ENCODE data around the gene KRTAP20-1. TPM values are rescaled to one million over a fixed set of nuclear protein-coding genes. Genes with fewer than 3 reads are reported as not detected.

The KRTAP20-1 gene
- polyA plus RNA-seq (ENCODE audit: insufficient read length): not detected

- DNase-seq: no peak
These were observed at the start of gene KRTAP20-1 for GRCh38 chr21:30616125-30616524. KRTAP20-1 (plus strand) TSS chr21:30616425; CDS start chr21:30616455, 30 bp downstream.

- no peak for DNase-seq
These were observed 48.6 kb upstream of the KRTAP20-1 start for GRCh38 chr21:30567617-30568016.

GRCh38 chr21:30577766-30578165 is 38.5 kb upstream of the KRTAP20-1 start:
- no peak for DNase-seq

GRCh38 chr21:30579346-30579745 is 36.9 kb upstream of the KRTAP20-1 start:
- DNase-seq: peak; percentile 21

GRCh38 chr21:30580132-30580531 is 36.1 kb upstream of the KRTAP20-1 start:
- no peak for DNase-seq

- no peak for DNase-seq
These were observed 33.4 kb upstream of the KRTAP20-1 start for GRCh38 chr21:30582870-30583269.

- DNase-seq: no peak
These were observed 25.9 kb upstream of the KRTAP20-1 start, which contains the start of gene KRTAP22-2 for GRCh38 chr21:30590297-30590696. KRTAP22-2 (minus strand) TSS chr21:30590397.

- no peak for DNase-seq
These were observed 24.1 kb upstream of the KRTAP20-1 start, which contains the start of gene KRTAP6-3 for GRCh38 chr21:30592140-30592539. KRTAP6-3 (plus strand) TSS chr21:30592440; CDS start chr21:30592446, 6 bp downstream.

- no peak for DNase-seq
These were observed 17.4 kb upstream of the KRTAP20-1 start, which contains the start of gene KRTAP6-2 for GRCh38 chr21:30598802-30599201. KRTAP6-2 (minus strand) TSS chr21:30598902; CDS start chr21:30598874, 28 bp downstream.

GRCh38 chr21:30600787-30601186 is 15.4 kb upstream of the KRTAP20-1 start, which contains the start of gene KRTAP22-1:
KRTAP22-1 (plus strand) TSS chr21:30601087.
- no peak for DNase-seq

- no peak for DNase-seq
These were observed 10.3 kb upstream of the KRTAP20-1 start for GRCh38 chr21:30605968-30606367.

GRCh38 chr21:30612132-30612531 is 4.1 kb upstream of the KRTAP20-1 start:
- no peak for DNase-seq

- DNase-seq: no peak
These were observed 2.4 kb upstream of the KRTAP20-1 start, which contains the start of gene KRTAP6-1 for GRCh38 chr21:30613836-30614235. KRTAP6-1 (minus strand) TSS chr21:30613930; CDS start chr21:30613904, 26 bp downstream.

GRCh38 chr21:30615199-30615598 is 1.0 kb upstream of the KRTAP20-1 start:
- DNase-seq: no peak

GRCh38 chr21:30620080-30620479 is 3.9 kb downstream of the KRTAP20-1 start:
- DNase-seq: no peak

GRCh38 chr21:30620522-30620921 is 4.3 kb downstream of the KRTAP20-1 start, which contains the start of gene KRTAP20-4:
KRTAP20-4 (plus strand) TSS chr21:30620627.
- DNase-seq: no peak

- DNase-seq: no peak
These were observed 7.1 kb downstream of the KRTAP20-1 start for GRCh38 chr21:30623362-30623761.

- peak; percentile 3 for DNase-seq
These were observed 9.4 kb downstream of the KRTAP20-1 start for GRCh38 chr21:30625449-30626165.

- DNase-seq: no peak
These were observed 11.9 kb downstream of the KRTAP20-1 start for GRCh38 chr21:30628109-30628508.

- DNase-seq: no peak
These were observed 13.0 kb downstream of the KRTAP20-1 start for GRCh38 chr21:30629200-30629599.

- DNase-seq: no peak
These were observed 18.7 kb downstream of the KRTAP20-1 start, which contains the start of gene KRTAP20-2 for GRCh38 chr21:30634906-30635305. KRTAP20-2 (plus strand) TSS chr21:30635206; CDS start chr21:30635264, 58 bp downstream.

GRCh38 chr21:30638686-30639085 is 22.5 kb downstream of the KRTAP20-1 start:
- no peak for DNase-seq

- DNase-seq: no peak
These were observed 26.3 kb downstream of the KRTAP20-1 start, which contains the start of gene KRTAP20-3 for GRCh38 chr21:30642564-30642963. KRTAP20-3 (plus strand) TSS chr21:30642864.
